Measurements from ENCODE around the gene FGF23. TPM values are rescaled to one million over a fixed set of nuclear protein-coding genes. Genes with fewer than 3 reads are reported as not detected.

Gene FGF23
- polyA plus RNA-seq, 3 donors, result not detected

GRCh38 chr12:4327293-4327692 is 52.2 kb downstream of the FGF23 start:
- Mint-ChIP-seq H3K27ac (no peak overlapping the region), H3K27me3 (ENCODE audit: low read depth in 3 of 3) (peaks cover 0 to 4% (median 0%) of the 10 kb centered on the region in 3 donors), H3K4me3 (no peak overlapping the region), H3K9me3 (no peaks in the 10 kb centered on the region), H3K4me1 (peaks cover 22% of the 10 kb centered on the region), H3K36me3 (peaks cover 34 to 50% of the 10 kb centered on the region in 2 donors)
- peaks cover 20 to 21% of the 10 kb centered on the region in 2 donors for H3K4me1 ChIP-seq (ENCODE audit: control insufficient read depth in 1 of 2, insufficient read depth in 2 of 2, low read length in 2 of 2)
- peaks cover 8 to 40% of the 10 kb centered on the region in 2 donors for H3K36me3 ChIP-seq (replicated peaks in 1 of 2; ENCODE audit: control insufficient read depth in 1 of 2, insufficient read depth in 2 of 2, low read length in 2 of 2)
- H2AFZ ChIP-seq (ENCODE audit: insufficient read depth, low read depth, low read length, poor library complexity, severe bottlenecking), result no peak overlapping the region
- no peak overlapping the region for H3K4me2 ChIP-seq (replicated peaks; ENCODE audit: extremely low read depth, low read length, poor library complexity, severe bottlenecking)
- no peaks in the 10 kb centered on the region for H3K9me3 ChIP-seq (replicated peaks in 1 of 2; ENCODE audit: control insufficient read depth in 1 of 2, insufficient read depth in 1 of 2, low read length in 2 of 2)
- intact Hi-C loops (cut with micrococcal nuclease), result loop anchor here (10.0 kb wide), 3 partner anchors 208 to 1022 kb away; partner anchors contain the start of genes AKAP3 (in 1 of the 2), NDUFA9 (in 1 of the 2) and RAD51AP1 (in 1 of the 2)
- H3K4me3 ChIP-seq (replicated peaks in 1 of 3; ENCODE audit: low read depth in 2 of 3, low read length in 3 of 3), result no peak overlapping the region
- H4K20me1 ChIP-seq (ENCODE audit: insufficient read depth, low read length), result peaks cover 81% of the 10 kb centered on the region
- no peak overlapping the region for H3K27ac ChIP-seq (ENCODE audit: low read depth in 1 of 2, low read length in 2 of 2)
- H3K9ac ChIP-seq (ENCODE audit: insufficient read depth, low read length, poor library complexity, severe bottlenecking), result no peak overlapping the region
- H3K27me3 ChIP-seq (ENCODE audit: control insufficient read depth in 2 of 2, insufficient read depth in 2 of 2, low read length in 2 of 2), result no peaks in the 10 kb centered on the region
- WGBS (ENCODE audit: insufficient coverage), result no CpG with 5 or more reads among the region's 2 CpGs
- no peak for DNase-seq
- peaks cover 86% of the 10 kb centered on the region for H3K79me2 ChIP-seq (ENCODE audit: insufficient read depth, low read length)
- TF ChIP-seq CTCF (IDR thresholded peaks at IDR 0.05), result no peak

GRCh38 chr12:4325966-4326365 is 53.5 kb downstream of the FGF23 start:
- 100% methylated on average over 1 of the region's 3 CpGs for WGBS (ENCODE audit: insufficient coverage)
- H3K36me3 ChIP-seq (replicated peaks in 1 of 2; ENCODE audit: control insufficient read depth in 1 of 2, insufficient read depth in 2 of 2, low read length in 2 of 2), result peaks cover 8 to 26% of the 10 kb centered on the region in 2 donors
- peaks cover 24 to 37% of the 10 kb centered on the region in 2 donors for H3K36me3 Mint-ChIP-seq
- peaks cover 28 to 29% of the 10 kb centered on the region in 2 donors for H3K4me1 ChIP-seq (ENCODE audit: control insufficient read depth in 1 of 2, insufficient read depth in 2 of 2, low read length in 2 of 2)
- H3K4me2 ChIP-seq (replicated peaks; ENCODE audit: extremely low read depth, low read length, poor library complexity, severe bottlenecking), result no peak overlapping the region
- H3K79me2 ChIP-seq (ENCODE audit: insufficient read depth, low read length), result peaks cover 92% of the 10 kb centered on the region
- peaks cover 0 to 4% (median 0%) of the 10 kb centered on the region in 3 donors for H3K27me3 Mint-ChIP-seq (ENCODE audit: low read depth in 3 of 3)
- no peak overlapping the region for H3K9ac ChIP-seq (ENCODE audit: insufficient read depth, low read length, poor library complexity, severe bottlenecking)
- no peak overlapping the region for H3K4me3 Mint-ChIP-seq
- no peak overlapping the region for H3K27ac Mint-ChIP-seq
- H3K27ac ChIP-seq (ENCODE audit: low read depth in 1 of 2, low read length in 2 of 2), result no peak overlapping the region
- H3K9me3 Mint-ChIP-seq, result no peaks in the 10 kb centered on the region
- H3K4me1 Mint-ChIP-seq, result peaks cover 28% of the 10 kb centered on the region
- TF ChIP-seq CTCF (IDR thresholded peaks at IDR 0.05), result no peak
- peaks cover 69% of the 10 kb centered on the region for H4K20me1 ChIP-seq (ENCODE audit: insufficient read depth, low read length)
- H3K9me3 ChIP-seq (replicated peaks in 1 of 2; ENCODE audit: control insufficient read depth in 1 of 2, insufficient read depth in 1 of 2, low read length in 2 of 2), result no peaks in the 10 kb centered on the region
- no peaks in the 10 kb centered on the region for H3K27me3 ChIP-seq (ENCODE audit: control insufficient read depth in 2 of 2, insufficient read depth in 2 of 2, low read length in 2 of 2)
- no peak overlapping the region for H3K4me3 ChIP-seq (replicated peaks in 1 of 3; ENCODE audit: low read depth in 2 of 3, low read length in 3 of 3)
- no peak for DNase-seq
- intact Hi-C loops (cut with micrococcal nuclease), result loop anchor here (10.0 kb wide), 3 partner anchors 209 to 1021 kb away; partner anchors contain the start of genes AKAP3 (in 1 of the 2), NDUFA9 (in 1 of the 2) and RAD51AP1 (in 1 of the 2)
- H2AFZ ChIP-seq (ENCODE audit: insufficient read depth, low read depth, low read length, poor library complexity, severe bottlenecking), result no peak overlapping the region
